ENCODE results near the gene IRF3.

- TF ChIP-seq RAD21 (IDR thresholded peaks at IDR 0.05; ENCODE audit: low read length) (no peak), CTCF (conservative IDR thresholded peaks at IDR 0.05; ENCODE audit: low read depth, low read length) (no peak), POLR2A (IDR thresholded peaks at IDR 0.05; ENCODE audit: low read depth, low read length) (no peak), CEBPB (IDR thresholded peaks at IDR 0.05; ENCODE audit: low read depth, low read length) (no peak), CHD1 (IDR thresholded peaks at IDR 0.05; ENCODE audit: low read depth, low read length) (no peak), RFX5 (IDR thresholded peaks at IDR 0.05; ENCODE audit: low read depth, low read length) (no peak), USF2 (IDR thresholded peaks at IDR 0.05; ENCODE audit: low read depth, low read length) (no peak)
Observed at GRCh38 chr19:49658566-49659442, 6.9 kb downstream of the IRF3 start.

Data from IMR-90 (cell line).